DND-41 (cell line): ENCODE measurements around the gene CCDC85A.

Experiments used
- CTCF ChIP-seq: IDR thresholded peaks from 2 replicates; pipeline ENCODE4 v1.5.1; 2012; ENCODE audit warnings: borderline replicate concordance, low read length, moderate library complexity, mild to moderate bottlenecking; ENCODE audit not compliant: poor library complexity, severe bottlenecking; ENCODE audit errors: extremely low read depth
- EZH2 ChIP-seq: IDR thresholded peaks from 3 replicates; pipeline ENCODE4 v1.6.1; 2012; ENCODE audit warnings: borderline replicate concordance, low read depth, mild to moderate bottlenecking, moderate library complexity, low read length, inconsistent platforms; ENCODE audit not compliant: severe bottlenecking

GRCh38 chr2:56347881-56348280 is 164.1 kb downstream of the CCDC85A start:
- no peak for TF ChIP-seq CTCF
- no peak for TF ChIP-seq EZH2
